HG02938 (cell line): ENCODE measurements around the gene DUSP9.
"Not testable (repeated sequence)": the region's sequence is repeated elsewhere in the genome, so short reads cannot be mapped to it uniquely, and the experiment has no call there.

Experiments used
- ATAC-seq: cut with Tn5 transposase; IDR thresholded peaks from one replicate; pipeline ENCODE4 v1.9.1; 2021; ENCODE audit warnings: mild to moderate bottlenecking, moderate library complexity; ENCODE audit not compliant: unreplicated experiment

DUSP9 gene

GRCh38 chrX:153670748-153671588 is 24.0 kb downstream of the DUSP9 start:
- ATAC-seq: no peak

GRCh38 chrX:153671589-153672530 is 24.9 kb downstream of the DUSP9 start:
- ATAC-seq: no peak

GRCh38 chrX:153672531-153673427 is 25.8 kb downstream of the DUSP9 start:
- ATAC-seq: no peak

- no peak for ATAC-seq
Measured at GRCh38 chrX:153673428-153674218, 26.6 kb downstream of the DUSP9 start, which contains the start of gene PNCK. PNCK (minus strand) TSS chrX:153673813; CDS start chrX:153673076, 737 bp downstream.

GRCh38 chrX:153674219-153674851 is 27.3 kb downstream of the DUSP9 start:
- ATAC-seq: no peak

- ATAC-seq: no peak
Measured at GRCh38 chrX:153681175-153681574, 34.2 kb downstream of the DUSP9 start.

GRCh38 chrX:153683486-153683885 is 36.5 kb downstream of the DUSP9 start:
- ATAC-seq: not testable (repeated sequence)

- ATAC-seq: no peak
Measured at GRCh38 chrX:153684467-153685155, 37.6 kb downstream of the DUSP9 start.

GRCh38 chrX:153685156-153685536 is 38.1 kb downstream of the DUSP9 start:
- ATAC-seq: no peak

GRCh38 chrX:153685751-153686696 is 39.0 kb downstream of the DUSP9 start:
- no peak for ATAC-seq

- no peak for ATAC-seq
Measured at GRCh38 chrX:153686711-153687110, 39.7 kb downstream of the DUSP9 start.

GRCh38 chrX:153687121-153688039 is 40.4 kb downstream of the DUSP9 start, which contains the start of gene SLC6A8:
SLC6A8 (plus strand) TSS chrX:153687926; CDS start chrX:153688575, 649 bp downstream.
- no peak for ATAC-seq

GRCh38 chrX:153688071-153688470 is 41.1 kb downstream of the DUSP9 start:
- ATAC-seq: no peak

GRCh38 chrX:153688506-153688905 is 41.5 kb downstream of the DUSP9 start:
- ATAC-seq: no peak

GRCh38 chrX:153688911-153689590 is 42.0 kb downstream of the DUSP9 start:
- no peak for ATAC-seq
